ENCODE data around the gene GPR158. TPM values are rescaled to one million over a fixed set of nuclear protein-coding genes. Genes with fewer than 3 reads are reported as not detected.

GPR158 gene
- total RNA-seq, 1 experiment from 2014 or later: 0.24 TPM

GRCh38 chr10:25455980-25456567, 281.3 kb downstream of the GPR158 start:
- H3K79me2 ChIP-seq (ENCODE audit: insufficient read depth, low read length): no peaks in the 10 kb centered on the region
- H4K5ac ChIP-seq (ENCODE audit: insufficient read length, low read depth, low read length): no peak overlapping the region
- no peaks in the 10 kb centered on the region for H3K27me3 ChIP-seq (ENCODE audit: insufficient read depth, low read length)
- no peaks in the 10 kb centered on the region for H3K4me1 ChIP-seq (ENCODE audit: insufficient read depth, low read length)
- H3K9ac ChIP-seq (ENCODE audit: extremely low read depth, insufficient read length, low read length): no peak overlapping the region
- H4K91ac ChIP-seq (ENCODE audit: insufficient read length, low read depth, low read length): no peak overlapping the region
- Mint-ChIP-seq H3K4me1 (peaks cover 25 to 31% of the 10 kb centered on the region in 2 experiments), H3K27ac (peak overlapping the region; percentile 4 to 85 (median 56); a peak in 6 of 7 replicates), H3K9me3 (peaks cover 13 to 15% of the 10 kb centered on the region in 2 experiments), H3K36me3 (ENCODE audit: insufficient read depth in 1 of 3, low read depth in 3 of 3) (peaks cover 3 to 7% (median 6%) of the 10 kb centered on the region in 3 experiments; a peak in 6 of 7 replicates), H3K27me3 (ENCODE audit: low read depth) (no peaks in the 10 kb centered on the region), H3K4me3 (no peak overlapping the region; a peak in 1 of 5 replicates)
- no peak overlapping the region for H3K56ac ChIP-seq (ENCODE audit: insufficient read length, low read depth, low read length)
- H3K4me2 ChIP-seq (ENCODE audit: insufficient read depth, insufficient read length, low read length): no peak overlapping the region
- no peak overlapping the region for H2AK5ac ChIP-seq (ENCODE audit: insufficient read length, low read length)
- no peak overlapping the region for H2BK120ac ChIP-seq (ENCODE audit: low read depth, low read length, poor library complexity, severe bottlenecking)
- no peaks in the 10 kb centered on the region for H4K20me1 ChIP-seq (ENCODE audit: control insufficient read depth, insufficient read depth, insufficient read length)
- no peak for DNase-seq
- peak; percentile 30; the same call in 2 of the 3 replicates for TF ChIP-seq CTCF (conservative IDR thresholded peaks at IDR 0.05)
- H3K18ac ChIP-seq (ENCODE audit: insufficient read length, low read depth, low read length): no peak overlapping the region
- H2AFZ ChIP-seq (ENCODE audit: low read length): no peak overlapping the region
- no peak overlapping the region for H4K8ac ChIP-seq (replicated peaks; ENCODE audit: insufficient read length, low read depth, low read length)
- no peak overlapping the region for H3K27ac ChIP-seq (ENCODE audit: insufficient read length, low read depth, low read length)
- WGBS (ENCODE audit: extremely low coverage, insufficient read length, low lambda C conversion rate): no CpG with 5 or more reads among the region's 4 CpGs
- no peaks in the 10 kb centered on the region for H3K23me2 ChIP-seq (ENCODE audit: insufficient read length, low read depth, low read length, poor library complexity, severe bottlenecking)
- H2BK12ac ChIP-seq (ENCODE audit: insufficient read length, low read depth, low read length): no peak overlapping the region
- H2BK15ac ChIP-seq (ENCODE audit: low read depth, low read length): no peak overlapping the region
- no peak overlapping the region for H3K23ac ChIP-seq (ENCODE audit: insufficient read length, low read depth, low read length)
- H2BK5ac ChIP-seq (ENCODE audit: insufficient read length, low read length): no peak overlapping the region
- no peak overlapping the region for H3T11ph ChIP-seq (ENCODE audit: low read length)
- H3K79me1 ChIP-seq (ENCODE audit: insufficient read depth, low read depth, low read length, poor library complexity, severe bottlenecking): no peaks in the 10 kb centered on the region
- H2BK20ac ChIP-seq (ENCODE audit: low read depth, low read length, poor library complexity, severe bottlenecking): no peak overlapping the region
- H3K9me3 ChIP-seq (ENCODE audit: control insufficient read depth, low read depth, low read length): no peaks in the 10 kb centered on the region
- no peak overlapping the region for H3K14ac ChIP-seq (ENCODE audit: insufficient read depth, low read length)
- no peak overlapping the region for H3K4ac ChIP-seq (ENCODE audit: low read depth, low read length)
